ENCODE data around the gene FZD4.

GRCh38 chr11:86984701-86985100 is 29.5 kb upstream of the FZD4 start:
- TF ChIP-seq CTCF (IDR thresholded peaks at IDR 0.05): no peak
- no peak for TF ChIP-seq POLR2A (IDR thresholded peaks at IDR 0.05)
